ENCODE measurements around the gene CHRNA3.
A peak's percentile ranks its signal among the peaks of the same experiment; 100 is the strongest.

CHRNA3 gene

DNA sequence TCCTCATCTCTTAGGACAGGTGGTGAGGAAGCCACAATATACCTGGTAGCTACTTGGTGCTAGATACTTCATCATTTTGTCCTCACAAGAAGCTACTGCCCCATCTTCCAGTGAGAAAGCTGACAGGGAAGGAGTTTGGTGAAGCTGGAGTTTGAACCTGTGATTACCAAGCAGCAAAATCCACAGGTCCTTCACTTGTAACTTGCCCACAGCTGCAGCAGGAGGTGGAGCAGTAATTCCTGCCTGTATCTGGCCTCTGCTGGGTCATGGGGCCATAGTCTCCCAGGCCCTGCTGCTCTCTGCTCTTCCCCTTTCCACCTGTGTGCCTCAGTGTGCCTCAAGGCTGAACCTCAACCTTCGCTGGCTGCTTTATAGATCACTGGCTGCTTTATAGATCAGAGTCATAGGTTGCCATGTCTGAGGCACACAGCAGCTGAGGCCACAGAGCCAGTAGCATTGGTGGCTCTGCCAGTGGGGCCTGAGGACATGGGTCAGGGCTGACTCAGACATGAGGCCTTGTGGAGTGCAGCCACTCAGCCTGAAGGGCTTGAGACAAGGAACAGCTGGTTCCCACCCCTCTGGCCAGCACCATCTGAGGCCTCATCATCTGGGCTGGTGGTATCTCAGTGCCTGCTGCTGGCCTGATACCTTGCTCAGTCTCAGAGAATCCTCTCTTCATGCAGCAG lies 31.3 kb upstream of the CHRNA3 start:
- no peak overlapping the region for H3K4me3 ChIP-seq (ENCODE audit: low read length in 2 of 2)
- no peaks in the 10 kb centered on the region for H3K9me3 ChIP-seq (ENCODE audit: control insufficient read depth in 2 of 2, low read length in 2 of 2)
- H3K9ac ChIP-seq (ENCODE audit: low read length in 2 of 2): no peak overlapping the region
- H3K36me3 ChIP-seq (ENCODE audit: control insufficient read depth in 2 of 2, insufficient read depth in 2 of 2, low read length in 2 of 2): no peaks in the 10 kb centered on the region
- no peaks in the 10 kb centered on the region for H3K4me1 ChIP-seq (ENCODE audit: control insufficient read depth, insufficient read depth, low read length)
- no peak overlapping the region for H3K27ac ChIP-seq (ENCODE audit: low read length)
- H3K27me3 ChIP-seq (ENCODE audit: control insufficient read depth in 1 of 2, insufficient read depth in 2 of 2, low read length in 2 of 2): no peaks in the 10 kb centered on the region

DNA sequence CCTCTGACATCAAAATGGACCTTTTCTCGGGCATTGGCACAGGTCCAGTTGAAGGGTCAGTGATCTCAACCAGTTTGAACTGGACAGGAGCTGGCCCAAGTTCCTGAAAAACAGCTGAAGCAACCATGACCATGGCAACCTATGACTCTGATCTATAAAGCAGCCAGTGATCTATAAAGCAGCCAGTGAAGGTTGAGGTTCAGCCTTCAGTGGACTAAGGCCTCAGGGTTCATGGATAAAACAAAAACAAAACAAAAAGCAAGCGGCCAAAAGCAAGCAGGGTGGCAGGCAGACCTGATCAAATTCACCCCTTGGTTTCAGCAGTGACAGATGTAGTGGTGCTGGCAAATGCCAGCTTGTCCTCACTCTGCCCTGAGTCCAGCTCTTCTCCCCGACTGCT lies 30.2 kb upstream of the CHRNA3 start:
- no peaks in the 10 kb centered on the region for H3K9me3 ChIP-seq (ENCODE audit: control insufficient read depth in 2 of 2, low read length in 2 of 2)
- H3K27ac ChIP-seq (ENCODE audit: low read length): no peak overlapping the region
- no peaks in the 10 kb centered on the region for H3K36me3 ChIP-seq (ENCODE audit: control insufficient read depth in 2 of 2, insufficient read depth in 2 of 2, low read length in 2 of 2)

DNA sequence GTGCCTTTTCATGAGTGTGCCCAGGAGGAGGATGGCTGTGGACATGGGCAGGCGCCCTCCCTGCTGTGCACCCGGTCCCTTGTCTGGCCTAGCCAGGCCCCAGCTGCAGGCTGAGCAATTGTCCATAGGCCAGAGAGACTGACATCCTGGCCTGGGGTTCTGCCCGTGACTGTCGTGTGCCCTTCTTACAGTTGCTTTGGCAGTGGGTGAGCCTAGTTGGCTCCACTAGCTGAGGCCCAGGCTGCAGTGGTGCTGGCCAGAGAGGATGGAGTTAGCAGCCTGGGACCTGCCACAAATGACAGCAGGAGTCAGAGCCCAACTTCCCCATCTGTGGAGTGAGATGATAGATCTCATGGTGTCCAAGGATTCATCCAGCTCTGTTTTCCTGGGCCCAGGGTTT lies 29.2 kb upstream of the CHRNA3 start:
- no peak overlapping the region for H3K27ac ChIP-seq (ENCODE audit: low read length)
- no peaks in the 10 kb centered on the region for H3K9me3 ChIP-seq (ENCODE audit: control insufficient read depth in 2 of 2, low read length in 2 of 2)
- no peak overlapping the region for H3K9ac ChIP-seq (ENCODE audit: low read length in 2 of 2)

More for the DNA sequence above, 30.2 kb upstream of the CHRNA3 start:
- H3K9ac ChIP-seq (ENCODE audit: low read length in 2 of 2): no peak overlapping the region
- no peaks in the 10 kb centered on the region for H3K27me3 ChIP-seq (ENCODE audit: control insufficient read depth in 1 of 2, insufficient read depth in 2 of 2, low read length in 2 of 2)
- no peak overlapping the region for H3K4me3 ChIP-seq (ENCODE audit: low read length in 2 of 2)
- no peaks in the 10 kb centered on the region for H3K4me1 ChIP-seq (ENCODE audit: control insufficient read depth, insufficient read depth, low read length)

DNA sequence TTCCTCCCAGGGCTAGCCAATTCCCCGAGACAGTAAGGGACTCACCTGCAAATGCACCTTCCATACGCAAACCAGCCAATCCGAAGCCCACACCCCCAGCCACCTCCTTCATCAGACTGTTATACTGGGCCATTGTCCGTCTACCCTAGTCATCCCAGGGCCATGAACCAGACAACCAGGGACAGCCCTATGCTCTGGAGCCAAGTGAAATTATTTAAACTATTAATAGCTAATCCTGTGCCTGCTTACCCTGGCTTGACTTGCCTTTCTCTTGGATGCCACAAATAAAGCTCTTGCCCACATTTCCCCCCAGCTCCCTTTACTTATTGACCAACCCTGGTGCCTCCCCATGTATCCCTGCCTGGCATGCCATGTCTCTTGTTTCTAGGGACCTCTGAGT lies 24.2 kb upstream of the CHRNA3 start:
- Histone ChIP-seq H3K9ac (ENCODE audit: low read length in 2 of 2) (no peak overlapping the region), H3K27ac (ENCODE audit: low read length) (no peak overlapping the region), H3K27me3 (ENCODE audit: control insufficient read depth in 1 of 2, insufficient read depth in 2 of 2, low read length in 2 of 2) (peaks cover 0 to 4% of the 10 kb centered on the region in 2 donors), H3K4me3 (ENCODE audit: low read length in 2 of 2) (no peak overlapping the region), H3K9me3 (ENCODE audit: control insufficient read depth in 2 of 2, low read length in 2 of 2) (no peaks in the 10 kb centered on the region), H3K36me3 (ENCODE audit: control insufficient read depth in 2 of 2, insufficient read depth in 2 of 2, low read length in 2 of 2) (no peaks in the 10 kb centered on the region), H3K4me1 (ENCODE audit: control insufficient read depth, insufficient read depth, low read length) (peaks cover 14% of the 10 kb centered on the region)

More for the DNA sequence above, 29.2 kb upstream of the CHRNA3 start:
- no peaks in the 10 kb centered on the region for H3K4me1 ChIP-seq (ENCODE audit: control insufficient read depth, insufficient read depth, low read length)
- H3K27me3 ChIP-seq (ENCODE audit: control insufficient read depth in 1 of 2, insufficient read depth in 2 of 2, low read length in 2 of 2): no peaks in the 10 kb centered on the region
- no peaks in the 10 kb centered on the region for H3K36me3 ChIP-seq (ENCODE audit: control insufficient read depth in 2 of 2, insufficient read depth in 2 of 2, low read length in 2 of 2)
- H3K4me3 ChIP-seq (ENCODE audit: low read length in 2 of 2): no peak overlapping the region

DNA sequence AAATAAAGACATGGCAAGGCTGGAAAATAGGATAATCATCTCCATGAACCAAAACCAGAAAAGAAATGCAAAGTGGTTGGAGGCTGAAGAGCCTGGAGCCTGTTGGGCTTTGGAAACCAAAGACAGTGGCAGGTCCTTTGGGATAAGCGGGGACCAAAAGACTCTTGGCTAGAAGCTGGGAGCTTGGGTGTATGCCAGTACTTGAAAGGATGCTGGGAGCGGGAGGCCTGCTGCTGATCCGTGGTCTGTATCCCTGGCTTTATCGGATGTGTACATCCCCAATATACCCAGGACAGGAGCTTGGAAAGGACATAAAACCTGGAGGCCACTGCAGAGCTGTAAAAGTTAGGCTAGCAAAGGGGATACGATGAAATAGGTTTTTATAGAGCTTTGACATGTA lies 21.5 kb upstream of the CHRNA3 start:
- H3K9me3 ChIP-seq (ENCODE audit: control insufficient read depth in 2 of 2, low read length in 2 of 2): no peaks in the 10 kb centered on the region
- peaks cover 17% of the 10 kb centered on the region for H3K4me1 ChIP-seq (ENCODE audit: control insufficient read depth, insufficient read depth, low read length)
- H3K9ac ChIP-seq (ENCODE audit: low read length in 2 of 2): no peak overlapping the region
- no peak overlapping the region for H3K27ac ChIP-seq (ENCODE audit: low read length)
- H3K27me3 ChIP-seq (ENCODE audit: control insufficient read depth in 1 of 2, insufficient read depth in 2 of 2, low read length in 2 of 2): peaks cover 0 to 4% of the 10 kb centered on the region in 2 donors
- H3K4me3 ChIP-seq (ENCODE audit: low read length in 2 of 2): no peak overlapping the region
- H3K36me3 ChIP-seq (ENCODE audit: control insufficient read depth in 2 of 2, insufficient read depth in 2 of 2, low read length in 2 of 2): no peaks in the 10 kb centered on the region

DNA sequence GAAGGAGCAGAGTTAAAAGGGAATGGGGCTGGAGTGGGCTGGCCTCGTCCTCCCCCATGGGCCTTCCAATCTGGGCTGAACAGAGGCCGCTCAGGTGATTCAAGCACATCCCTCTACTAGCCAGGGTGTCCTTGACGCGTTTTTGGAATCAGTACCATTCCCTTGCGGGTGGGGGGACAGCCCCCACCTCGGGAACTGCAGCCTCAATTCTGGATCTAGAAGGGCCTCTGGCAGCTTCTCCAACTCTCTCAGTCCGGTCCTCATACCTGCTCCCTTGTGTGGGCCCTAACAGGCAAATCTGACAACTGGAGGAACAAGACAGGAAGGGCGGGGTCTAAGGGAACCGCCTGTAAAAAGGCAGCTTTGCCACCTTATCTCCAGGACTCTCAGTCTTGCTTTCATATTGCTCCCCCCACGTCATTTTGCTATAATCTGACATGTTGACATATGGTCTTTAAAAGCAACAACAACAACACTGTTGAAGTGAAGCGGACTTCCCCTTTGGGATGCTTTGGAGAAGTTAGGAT lies 21.0 kb upstream of the CHRNA3 start:
- H3K9ac ChIP-seq (ENCODE audit: low read length in 2 of 2): no peak overlapping the region
- peak overlapping the region in 1 of 2 donors; percentile 73 for H3K4me3 ChIP-seq (ENCODE audit: low read length in 2 of 2)
- H3K27me3 ChIP-seq (ENCODE audit: control insufficient read depth in 1 of 2, insufficient read depth in 2 of 2, low read length in 2 of 2): peaks cover 0 to 4% of the 10 kb centered on the region in 2 donors
- peaks cover 17% of the 10 kb centered on the region for H3K4me1 ChIP-seq (ENCODE audit: control insufficient read depth, insufficient read depth, low read length)
- no peaks in the 10 kb centered on the region for H3K36me3 ChIP-seq (ENCODE audit: control insufficient read depth in 2 of 2, insufficient read depth in 2 of 2, low read length in 2 of 2)
- H3K9me3 ChIP-seq (ENCODE audit: control insufficient read depth in 2 of 2, low read length in 2 of 2): no peaks in the 10 kb centered on the region
- no peak overlapping the region for H3K27ac ChIP-seq (ENCODE audit: low read length)

DNA sequence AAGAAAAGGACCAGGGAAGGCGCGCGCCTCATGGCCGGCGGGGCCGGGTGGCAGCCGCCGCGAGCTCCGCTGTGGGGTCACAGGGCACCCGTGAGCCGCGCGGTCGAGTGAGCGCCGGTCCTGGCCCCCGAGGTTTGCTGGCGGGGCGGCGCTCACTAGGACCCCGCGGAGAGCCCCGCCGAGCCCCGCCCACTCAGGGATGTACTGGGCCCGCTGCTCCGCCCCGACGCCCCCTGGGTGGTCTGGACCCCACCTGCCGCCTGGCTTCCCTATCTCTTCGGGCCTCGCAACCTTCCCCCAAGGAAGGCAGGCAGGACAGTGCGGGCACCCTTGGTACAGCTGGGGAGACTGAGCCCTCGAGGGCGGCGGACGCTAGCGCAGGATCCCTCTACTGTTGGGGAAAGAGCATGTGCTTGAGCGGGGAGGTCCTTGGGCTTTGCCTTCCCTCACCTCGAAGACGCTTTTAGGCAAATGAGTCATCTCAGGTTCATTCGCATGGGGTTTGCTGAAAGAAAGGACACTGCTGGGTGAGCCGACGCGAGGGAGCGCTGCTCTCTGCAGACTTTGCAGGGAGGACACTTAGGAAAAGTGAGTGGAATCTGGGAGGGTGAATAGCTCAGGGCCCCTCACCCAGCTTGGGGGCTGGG lies 20.4 kb upstream of the CHRNA3 start, which contains the start of gene CHRNB4:
CHRNB4 (minus strand) TSS at position 109 of the 647 bp plus-strand sequence; CDS start at position 32, 77 bp downstream.
- no peak within 1 kb of the TSS for H3K27ac ChIP-seq (ENCODE audit: low read length)
- H3K9ac ChIP-seq (ENCODE audit: low read length in 2 of 2): peak within 1 kb of the TSS in 1 of 2 donors; percentile 22
- no peaks in the 10 kb centered on the region for H3K36me3 ChIP-seq (ENCODE audit: control insufficient read depth in 2 of 2, insufficient read depth in 2 of 2, low read length in 2 of 2)
- peaks cover 17% of the 10 kb centered on the region for H3K4me1 ChIP-seq (ENCODE audit: control insufficient read depth, insufficient read depth, low read length)
- peak within 1 kb of the TSS; percentile 60 to 73 for H3K4me3 ChIP-seq (ENCODE audit: low read length in 2 of 2)
- H3K9me3 ChIP-seq (ENCODE audit: control insufficient read depth in 2 of 2, low read length in 2 of 2): no peaks in the 10 kb centered on the region
- peaks cover 0 to 4% of the 10 kb centered on the region in 2 donors for H3K27me3 ChIP-seq (ENCODE audit: control insufficient read depth in 1 of 2, insufficient read depth in 2 of 2, low read length in 2 of 2)

DNA sequence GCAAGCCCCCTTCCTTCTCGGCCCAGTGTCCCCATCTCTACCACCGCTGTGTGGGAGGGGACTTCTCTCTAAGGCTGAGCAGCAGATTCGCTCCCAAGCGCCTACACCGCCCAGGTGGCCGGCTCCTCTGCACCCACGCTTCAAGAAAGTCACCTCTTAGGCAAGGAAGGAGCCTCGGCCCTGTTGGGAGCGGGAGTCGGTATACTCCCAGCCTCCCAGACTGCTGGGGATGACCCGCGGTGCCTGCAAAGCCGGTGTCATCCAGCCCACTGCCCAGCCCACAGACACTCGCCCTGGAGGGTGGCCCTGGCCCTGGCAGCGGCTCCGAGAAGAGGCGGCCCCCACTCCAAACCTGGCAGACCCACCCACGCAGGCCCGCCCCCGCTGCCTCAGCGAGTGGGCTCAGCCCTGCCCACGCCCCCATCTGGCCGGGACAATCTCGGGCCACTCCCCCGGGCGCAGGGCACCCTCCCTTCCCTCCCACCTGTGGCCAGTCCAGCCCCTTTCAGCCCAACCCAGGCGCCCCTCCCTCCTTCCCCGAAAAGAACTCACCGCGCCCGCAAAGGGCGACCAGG lies 19.8 kb upstream of the CHRNA3 start:
- Histone ChIP-seq H3K4me3 (ENCODE audit: low read length in 2 of 2) (peak overlapping the region; percentile 60 to 73), H3K4me1 (ENCODE audit: control insufficient read depth, insufficient read depth, low read length) (peaks cover 17% of the 10 kb centered on the region), H3K27me3 (ENCODE audit: control insufficient read depth in 1 of 2, insufficient read depth in 2 of 2, low read length in 2 of 2) (peaks cover 0 to 4% of the 10 kb centered on the region in 2 donors), H3K9ac (ENCODE audit: low read length in 2 of 2) (peak overlapping the region in 1 of 2 donors; percentile 22), H3K36me3 (ENCODE audit: control insufficient read depth in 2 of 2, insufficient read depth in 2 of 2, low read length in 2 of 2) (no peaks in the 10 kb centered on the region), H3K9me3 (ENCODE audit: control insufficient read depth in 2 of 2, low read length in 2 of 2) (no peaks in the 10 kb centered on the region), H3K27ac (ENCODE audit: low read length) (no peak overlapping the region)

DNA sequence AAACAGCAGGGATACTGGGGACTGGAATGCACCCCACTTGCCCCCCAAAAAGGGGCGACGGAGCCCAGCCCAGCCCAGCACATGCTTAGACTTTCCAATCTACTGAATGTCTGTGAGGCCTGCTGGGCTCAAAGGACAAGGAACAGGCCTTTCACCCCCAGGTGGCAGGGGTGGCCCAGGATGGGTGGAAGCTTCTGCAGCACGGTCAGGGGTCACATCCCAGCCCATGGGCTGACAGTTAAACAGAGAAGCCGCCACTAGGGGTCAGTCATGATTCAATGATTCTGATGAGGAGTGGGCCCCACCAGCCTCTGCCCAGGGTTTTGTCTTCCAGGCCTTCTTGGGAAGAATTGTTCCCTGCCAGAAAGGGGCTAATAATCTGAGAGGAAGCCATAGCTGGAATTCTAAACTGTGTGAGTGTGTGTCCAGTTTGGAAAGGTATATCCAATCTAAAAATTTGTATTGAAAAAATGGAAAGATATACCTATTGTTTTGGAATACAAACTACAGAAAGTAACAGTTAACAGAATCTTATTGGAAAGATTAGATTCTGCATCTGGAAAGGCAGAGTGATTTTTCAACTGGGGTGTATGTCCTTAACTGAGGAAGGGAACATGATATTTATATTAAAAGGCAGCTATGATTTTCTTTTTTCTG lies 18.0 kb upstream of the CHRNA3 start:
- Histone ChIP-seq H3K27me3 (ENCODE audit: control insufficient read depth in 1 of 2, insufficient read depth in 2 of 2, low read length in 2 of 2) (peaks cover 0 to 4% of the 10 kb centered on the region in 2 donors), H3K4me1 (ENCODE audit: control insufficient read depth, insufficient read depth, low read length) (peaks cover 17% of the 10 kb centered on the region), H3K4me3 (ENCODE audit: low read length in 2 of 2) (no peak overlapping the region), H3K9me3 (ENCODE audit: control insufficient read depth in 2 of 2, low read length in 2 of 2) (no peaks in the 10 kb centered on the region), H3K9ac (ENCODE audit: low read length in 2 of 2) (no peak overlapping the region), H3K36me3 (ENCODE audit: control insufficient read depth in 2 of 2, insufficient read depth in 2 of 2, low read length in 2 of 2) (no peaks in the 10 kb centered on the region), H3K27ac (ENCODE audit: low read length) (no peak overlapping the region)

DNA sequence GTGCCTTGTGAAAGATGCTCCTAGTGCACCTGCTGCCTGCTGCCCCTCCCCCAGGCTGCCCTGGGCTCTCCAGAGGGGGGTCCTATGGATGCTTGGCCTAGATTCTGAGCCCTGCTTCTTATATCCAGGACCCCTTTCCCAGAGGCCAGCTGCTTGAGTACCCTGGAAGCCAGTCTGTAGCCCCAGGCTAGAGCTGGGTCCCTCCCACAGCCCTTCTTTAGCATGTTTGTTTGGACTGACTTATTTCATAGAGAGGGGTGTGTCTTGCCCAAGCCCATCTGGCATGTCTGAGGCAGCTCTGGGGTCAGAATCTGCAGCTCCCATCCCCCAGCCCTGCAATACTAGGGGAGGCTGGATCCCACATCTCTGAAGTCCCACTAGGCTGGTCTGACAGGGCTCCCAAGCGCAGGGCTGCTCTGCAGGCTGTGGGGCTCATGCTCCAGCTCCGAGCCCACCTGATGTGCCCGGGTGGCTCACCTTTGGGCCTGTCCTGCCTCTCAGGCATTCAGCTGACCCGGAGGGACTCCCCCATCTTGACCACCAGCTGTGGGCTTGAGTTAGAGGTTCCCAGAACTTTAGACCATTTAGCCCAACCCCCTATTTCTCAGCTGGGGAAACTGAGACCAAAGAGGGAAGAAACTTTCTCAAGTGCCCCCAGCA lies 17.1 kb upstream of the CHRNA3 start:
- H3K4me1 ChIP-seq (ENCODE audit: control insufficient read depth, insufficient read depth, low read length): peaks cover 17% of the 10 kb centered on the region
- no peak overlapping the region for H3K27ac ChIP-seq (ENCODE audit: low read length)
- no peak overlapping the region for H3K4me3 ChIP-seq (ENCODE audit: low read length in 2 of 2)
- H3K36me3 ChIP-seq (ENCODE audit: control insufficient read depth in 2 of 2, insufficient read depth in 2 of 2, low read length in 2 of 2): no peaks in the 10 kb centered on the region
- H3K27me3 ChIP-seq (ENCODE audit: control insufficient read depth in 1 of 2, insufficient read depth in 2 of 2, low read length in 2 of 2): peaks cover 0 to 4% of the 10 kb centered on the region in 2 donors
- peaks cover 3 to 5% of the 10 kb centered on the region in 2 donors for H3K9me3 ChIP-seq (ENCODE audit: control insufficient read depth in 2 of 2, low read length in 2 of 2)
- no peak overlapping the region for H3K9ac ChIP-seq (ENCODE audit: low read length in 2 of 2)
